GM19193 (cell line): ENCODE data around the gene TLK2.

ENCODE experiments used
- POLR2A ChIP-seq: IDR thresholded peaks from 4 replicates; pipeline ENCODE4 v1.6.1; 2011; ENCODE audit not compliant: insufficient read depth, insufficient read length; ENCODE audit errors: extremely low read depth

TLK2 gene

DNA sequence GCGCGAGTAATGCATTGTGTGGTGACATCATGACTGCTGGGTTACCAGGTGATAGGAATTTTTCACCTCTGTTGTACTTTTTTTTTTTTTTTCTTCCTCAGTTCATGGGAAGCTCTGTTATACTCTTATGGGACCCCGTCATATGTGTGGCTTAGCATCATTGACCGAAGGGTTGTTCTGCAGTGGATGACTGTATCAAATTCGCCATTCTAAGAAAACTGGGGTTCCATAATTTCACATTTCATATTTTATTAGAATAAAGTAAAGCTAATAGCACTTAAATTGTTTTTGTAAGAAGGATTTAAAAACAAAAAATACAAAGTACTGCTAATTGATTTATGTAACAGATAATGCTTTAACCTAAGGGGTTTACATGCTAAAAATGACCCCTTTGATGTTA is 116.9 kb downstream of the TLK2 start:
- TF ChIP-seq POLR2A, result no peak

DNA sequence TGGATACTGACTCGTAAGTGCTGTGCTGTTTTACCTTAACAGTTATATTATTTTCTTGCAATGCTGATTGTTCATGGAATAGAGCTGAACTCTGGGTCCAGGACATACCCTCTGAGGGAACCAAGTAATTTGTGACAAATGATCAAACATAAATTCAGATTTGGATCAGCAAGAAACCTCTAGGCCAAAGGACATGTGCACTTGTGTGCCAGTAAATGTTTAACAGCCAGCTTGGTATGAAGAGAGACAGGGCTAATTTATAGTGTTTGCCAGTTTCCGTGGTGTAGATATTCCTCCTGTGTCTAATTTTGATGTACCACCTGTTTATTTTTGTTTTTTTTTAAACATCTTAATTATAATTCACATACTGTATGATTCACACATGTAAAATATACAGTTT is 118.0 kb downstream of the TLK2 start:
- no peak for TF ChIP-seq POLR2A

DNA sequence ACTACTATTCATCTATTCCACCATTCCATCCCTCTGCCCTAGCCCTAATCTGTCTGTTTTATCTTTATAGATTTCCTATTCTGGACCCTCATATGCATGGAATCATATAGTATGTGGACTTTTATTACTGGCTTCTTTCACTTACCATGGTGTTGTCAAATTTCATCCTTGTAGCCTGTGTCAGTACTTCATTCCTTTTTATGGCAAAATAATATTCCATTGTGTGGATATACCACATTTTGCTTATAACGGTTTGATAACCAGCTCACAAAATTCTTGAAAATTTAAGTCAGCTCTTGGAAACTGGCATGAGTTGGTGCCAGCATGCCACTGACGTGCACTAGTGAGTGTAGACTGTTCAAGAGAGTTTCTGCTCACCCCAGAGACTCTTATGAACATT is 118.5 kb downstream of the TLK2 start:
- no peak for TF ChIP-seq POLR2A

DNA sequence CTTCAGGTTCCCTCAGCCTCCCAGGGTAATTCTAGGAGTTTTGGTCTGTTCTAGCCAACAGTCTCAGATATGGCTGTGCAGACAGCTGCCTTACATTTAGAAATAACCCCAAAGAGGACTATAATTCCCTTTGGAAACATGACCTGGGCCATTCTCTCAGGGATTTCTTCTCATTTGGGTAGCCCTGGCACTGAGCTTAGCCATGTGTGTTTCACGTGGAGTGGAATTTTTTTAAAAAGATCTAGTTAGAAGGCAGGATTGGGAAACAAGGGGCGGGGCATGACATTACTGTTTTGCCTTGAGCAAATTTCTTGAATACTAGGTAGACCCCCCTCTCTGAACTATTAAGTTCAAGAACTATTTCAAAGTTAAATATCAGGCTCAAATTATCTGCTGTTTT is 119.3 kb downstream of the TLK2 start:
- TF ChIP-seq POLR2A, result no peak

DNA sequence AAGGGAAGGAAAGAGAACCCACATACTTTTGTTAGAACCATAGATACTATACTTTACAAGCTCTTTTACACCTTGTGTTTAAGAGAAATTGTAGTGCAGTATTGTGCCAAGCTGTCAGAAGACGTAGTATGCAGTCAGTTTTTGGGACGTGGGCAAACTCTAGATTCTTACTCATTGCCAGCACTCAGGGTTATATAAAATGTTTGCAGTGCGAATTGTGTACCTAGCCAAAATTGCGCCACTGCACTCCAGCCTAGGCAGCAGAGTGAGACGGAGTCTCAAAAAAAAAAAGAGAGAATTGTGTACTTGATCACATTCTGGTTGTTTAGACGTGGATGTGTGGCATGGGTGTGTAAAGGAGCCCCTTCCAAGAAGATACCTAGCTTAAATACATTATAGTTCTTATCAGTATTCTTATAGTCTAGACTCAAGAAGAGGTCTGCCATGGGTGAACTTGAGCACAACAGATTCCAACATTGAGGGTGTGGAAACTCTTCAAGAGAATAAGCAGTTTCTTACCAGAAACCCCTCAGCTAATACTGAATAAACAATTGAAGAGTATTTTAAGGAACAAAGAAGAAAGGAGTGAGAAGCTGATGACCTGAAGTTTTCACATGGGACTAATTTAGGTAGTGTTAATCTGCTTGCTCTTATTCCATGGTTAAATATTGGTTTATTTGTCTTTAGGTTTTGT is 121.5 kb downstream of the TLK2 start:
- TF ChIP-seq POLR2A, result no peak

DNA sequence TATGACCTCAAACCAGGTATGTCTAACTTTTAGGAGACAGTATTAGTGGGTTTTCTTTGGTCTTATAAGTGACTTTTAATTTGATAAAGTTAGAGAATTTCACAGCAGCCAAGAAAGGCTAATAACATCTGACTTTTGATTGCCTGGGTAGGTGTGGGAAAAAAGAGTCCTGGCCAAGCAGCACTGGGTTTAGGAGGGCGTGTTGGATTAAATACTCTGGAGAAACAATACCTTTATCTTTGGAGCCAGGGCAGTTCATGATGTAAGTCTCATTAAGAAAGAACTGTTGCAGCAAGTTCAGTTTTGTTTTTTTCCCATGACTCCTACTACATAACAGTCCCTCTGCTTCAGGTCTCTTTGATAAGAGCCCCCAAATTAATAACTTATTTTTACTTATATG is 122.2 kb downstream of the TLK2 start:
- TF ChIP-seq POLR2A, result no peak

DNA sequence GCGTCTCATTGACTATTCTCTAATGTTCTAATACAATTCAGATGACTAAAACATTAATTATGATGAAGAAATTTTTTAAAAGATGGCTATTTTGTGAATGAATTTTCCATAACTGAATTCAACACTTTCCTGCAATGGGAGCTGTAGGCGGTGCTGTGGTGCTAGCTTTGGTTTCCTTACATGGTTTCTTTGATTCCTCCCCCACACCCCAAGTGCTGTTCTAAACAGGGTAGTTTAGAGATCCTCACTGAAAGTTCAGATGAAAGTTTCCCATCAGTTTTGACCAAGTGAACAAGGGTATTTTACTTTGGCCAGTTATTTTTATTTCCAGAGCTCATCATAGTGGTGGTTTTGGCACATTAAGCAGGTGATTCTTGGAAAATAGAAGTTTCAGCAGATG is 122.8 kb downstream of the TLK2 start:
- TF ChIP-seq POLR2A, result no peak

DNA sequence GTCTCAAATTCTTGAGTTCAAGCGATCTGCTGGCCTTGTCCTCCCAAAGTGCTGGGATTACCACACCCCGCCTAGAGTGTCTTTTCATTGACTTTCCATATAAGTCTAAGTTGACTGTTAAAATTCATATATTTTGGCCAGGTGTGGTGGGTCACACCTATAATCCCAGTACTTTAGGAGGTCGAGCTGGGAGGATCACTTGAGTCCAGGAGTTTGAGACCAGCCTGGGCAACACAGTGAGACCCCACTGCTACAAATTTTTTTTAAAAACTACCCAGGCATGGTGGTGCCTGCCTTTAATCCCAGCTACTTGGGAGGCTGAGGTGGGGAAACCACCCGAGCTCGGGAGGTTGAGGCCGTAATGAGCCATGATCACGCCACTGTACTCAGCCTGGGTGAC is 127.0 kb downstream of the TLK2 start:
- no peak for TF ChIP-seq POLR2A

DNA sequence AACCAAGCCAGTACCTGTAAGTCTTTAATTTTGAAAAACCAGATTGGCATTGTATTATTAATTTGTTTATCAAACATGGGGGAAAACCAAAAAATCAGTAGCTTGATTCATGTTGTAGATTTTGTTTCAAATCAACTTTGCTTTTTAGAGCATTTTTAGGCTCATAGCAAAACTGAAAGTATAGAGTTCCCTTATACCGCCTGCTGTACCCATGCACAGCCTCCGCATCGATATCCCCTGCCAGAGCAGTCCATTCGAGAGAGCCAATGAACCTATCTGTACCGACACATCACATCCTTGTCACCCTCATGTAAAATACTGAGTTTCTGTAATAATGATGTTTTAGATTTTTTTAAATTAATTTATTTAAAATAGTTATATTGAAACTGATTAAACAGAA is 132.7 kb downstream of the TLK2 start:
- no peak for TF ChIP-seq POLR2A

DNA sequence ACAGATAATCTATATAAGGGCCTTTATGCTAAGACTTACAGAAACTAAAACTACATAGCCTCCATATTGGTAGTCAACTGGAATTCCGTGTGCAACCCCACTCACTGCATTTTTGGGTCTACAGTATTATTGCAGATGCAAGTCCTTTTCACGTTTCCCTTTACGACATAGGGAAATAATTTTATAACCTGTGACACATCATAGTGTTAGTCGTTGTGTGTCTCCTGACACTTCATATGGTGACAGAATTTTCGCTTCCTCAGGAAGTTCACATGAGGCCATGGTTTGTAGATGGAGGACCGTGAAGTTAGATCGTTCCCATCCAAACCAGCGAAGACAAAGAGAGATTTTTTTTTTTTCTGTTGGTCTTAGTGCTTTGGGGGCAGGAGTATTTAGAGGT is 133.1 kb downstream of the TLK2 start:
- no peak for TF ChIP-seq POLR2A

DNA sequence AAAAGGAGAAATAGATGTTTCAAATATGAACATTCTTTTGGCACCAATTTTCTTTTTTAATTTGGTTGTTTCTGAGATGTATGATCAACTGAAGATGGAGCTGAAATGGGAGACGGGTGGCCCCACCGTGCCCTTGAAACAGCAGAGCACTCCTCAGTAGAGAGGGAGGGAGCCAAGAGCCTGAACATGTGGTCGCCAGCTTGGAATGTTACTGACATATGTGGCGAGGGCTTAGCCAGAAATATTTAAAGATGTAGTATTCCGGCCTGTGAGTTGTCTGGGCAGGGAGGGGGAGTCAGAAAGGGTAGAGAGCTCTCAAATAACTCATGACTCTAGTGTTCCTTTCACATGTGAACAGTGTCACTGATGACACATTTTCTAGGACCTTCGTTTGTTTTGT is 135.5 kb downstream of the TLK2 start:
- TF ChIP-seq POLR2A, result no peak

DNA sequence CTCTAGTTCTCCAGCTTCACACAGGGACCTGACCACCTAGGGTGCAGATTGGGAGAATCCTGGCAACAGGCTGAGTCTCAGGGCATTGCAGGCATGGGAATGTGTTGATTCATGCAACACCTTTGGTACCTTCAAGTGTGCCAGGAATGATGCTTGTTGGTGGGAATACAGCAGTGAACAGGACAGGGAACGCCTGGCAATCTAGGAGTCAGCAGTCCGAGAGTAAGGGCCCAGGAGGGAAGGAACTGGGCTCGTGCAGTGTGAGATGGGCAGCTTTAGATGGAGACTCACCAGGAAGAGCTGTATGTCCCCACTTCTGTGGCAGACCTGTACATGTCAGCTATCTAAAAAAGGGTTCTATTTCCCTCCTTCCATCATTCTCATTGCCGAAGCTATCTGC is 136.9 kb downstream of the TLK2 start:
- no peak for TF ChIP-seq POLR2A

DNA sequence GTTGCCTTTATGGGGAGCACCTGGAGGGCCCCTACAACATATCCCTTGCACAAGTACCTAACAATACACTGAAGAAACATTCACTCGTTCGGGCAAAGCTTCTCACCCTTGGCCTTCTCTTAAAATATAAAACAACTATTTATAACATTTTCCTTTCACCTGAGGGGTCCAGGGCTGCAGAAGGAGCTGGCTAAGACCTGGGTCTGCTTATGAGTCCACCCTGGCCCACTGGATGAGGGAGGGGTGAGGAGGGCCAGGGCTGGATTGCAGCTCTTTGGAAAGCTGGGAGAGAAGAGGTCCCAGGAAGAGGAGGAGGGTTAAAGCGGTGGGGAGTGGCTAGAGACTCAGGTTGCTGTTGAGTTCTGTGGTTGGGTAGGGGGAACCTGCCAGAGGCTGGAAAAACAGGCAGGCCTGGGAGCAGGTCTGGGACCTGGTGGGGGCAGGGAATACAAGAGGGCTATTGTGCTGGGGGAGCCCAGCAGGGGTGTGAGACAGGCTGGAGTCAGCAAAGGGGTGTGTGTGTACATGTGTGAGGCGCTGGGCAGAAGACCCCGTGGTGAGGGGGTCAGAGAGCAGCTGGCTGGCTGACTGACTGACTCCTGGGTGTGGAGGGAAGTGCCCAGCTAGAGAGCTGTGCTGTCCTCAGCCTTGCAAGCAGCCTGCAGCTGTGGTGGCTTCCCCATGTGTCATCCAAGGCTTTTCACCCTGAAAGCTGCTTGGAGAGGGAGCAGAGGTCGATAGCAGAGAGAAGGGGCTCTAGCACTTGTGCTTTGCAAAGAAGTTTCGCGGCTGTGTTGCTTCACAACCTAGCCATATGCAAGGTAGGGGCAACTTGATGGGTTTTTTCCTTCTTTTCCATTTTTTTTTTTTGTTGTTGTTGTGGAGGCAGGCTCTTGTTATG is 138.6 kb downstream of the TLK2 start:
- no peak for TF ChIP-seq POLR2A

DNA sequence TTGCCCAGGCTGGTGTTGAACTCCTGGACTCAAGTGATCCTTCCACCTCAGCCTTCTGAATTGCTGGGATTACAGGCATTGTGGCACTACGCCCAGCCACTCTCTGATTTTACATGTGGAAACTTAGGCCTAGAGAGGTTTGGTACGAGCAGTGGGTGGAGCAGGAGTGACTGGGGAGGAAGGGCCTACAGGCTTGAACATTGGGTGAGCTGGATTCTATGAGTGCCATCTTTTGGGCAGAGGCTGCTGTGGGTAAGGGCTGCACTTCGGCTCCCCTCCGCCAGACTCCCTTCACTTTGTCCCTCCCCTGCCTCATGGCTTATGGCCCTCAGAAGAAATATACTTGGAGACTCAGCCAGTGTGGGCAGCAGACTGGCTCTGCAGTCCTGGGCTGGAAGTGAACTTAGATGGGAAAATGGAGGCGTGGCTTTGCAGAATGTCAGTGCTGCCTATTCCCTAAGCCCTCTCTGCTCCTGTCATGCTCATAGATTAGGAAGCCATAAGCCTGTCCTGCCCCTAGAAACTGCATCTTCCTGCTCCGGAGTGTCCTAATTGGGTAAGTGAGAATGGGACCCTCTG is 139.4 kb downstream of the TLK2 start:
- TF ChIP-seq POLR2A, result no peak

DNA sequence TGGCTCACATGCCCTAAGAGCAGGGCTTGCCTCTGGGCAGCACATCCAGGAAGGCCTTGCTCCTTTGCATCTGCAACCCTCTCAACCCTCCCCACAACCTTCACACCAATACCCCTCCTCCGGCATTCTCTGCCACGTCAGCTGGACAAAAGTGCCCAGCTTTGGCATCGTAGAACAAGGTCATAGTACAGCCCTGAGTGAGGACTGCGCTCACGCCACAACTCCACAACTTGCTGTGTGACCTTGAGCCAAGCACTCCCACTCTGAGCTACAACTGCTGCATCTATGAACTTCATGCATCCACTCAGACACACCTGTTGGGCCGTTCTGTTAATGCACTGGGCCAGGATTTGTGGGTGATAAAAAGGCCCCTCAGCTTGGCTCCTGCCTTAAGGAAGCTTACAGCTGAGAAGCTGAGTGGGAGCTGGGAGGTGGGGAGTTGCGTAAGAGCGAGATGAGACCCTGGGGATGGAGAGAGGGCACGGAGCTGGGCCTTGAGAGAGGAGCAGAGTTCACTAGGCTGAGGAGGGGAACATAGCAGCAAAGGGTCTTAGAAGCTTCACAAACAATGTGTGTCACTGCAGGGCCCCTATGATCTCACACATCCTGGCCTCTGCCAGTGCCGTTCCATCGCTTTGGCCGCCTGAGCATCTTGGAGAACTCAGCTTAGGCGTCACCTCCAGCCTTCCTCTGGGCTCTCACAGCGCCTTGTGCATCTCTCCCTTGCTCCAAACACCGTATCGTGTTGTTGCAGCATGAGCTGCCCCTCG is 140.2 kb downstream of the TLK2 start:
- TF ChIP-seq POLR2A, result no peak
